ENCODE measurements around the gene LRAT. TPM values are rescaled to one million over a fixed set of nuclear protein-coding genes. Genes with fewer than 3 reads are reported as not detected.
"Not testable (repeated sequence)": the region's sequence is repeated elsewhere in the genome, so short reads cannot be mapped to it uniquely, and the experiment has no call there.

The LRAT gene
- total RNA-seq, 1 donor from 2014 or later, result 20.3 TPM

DNA sequence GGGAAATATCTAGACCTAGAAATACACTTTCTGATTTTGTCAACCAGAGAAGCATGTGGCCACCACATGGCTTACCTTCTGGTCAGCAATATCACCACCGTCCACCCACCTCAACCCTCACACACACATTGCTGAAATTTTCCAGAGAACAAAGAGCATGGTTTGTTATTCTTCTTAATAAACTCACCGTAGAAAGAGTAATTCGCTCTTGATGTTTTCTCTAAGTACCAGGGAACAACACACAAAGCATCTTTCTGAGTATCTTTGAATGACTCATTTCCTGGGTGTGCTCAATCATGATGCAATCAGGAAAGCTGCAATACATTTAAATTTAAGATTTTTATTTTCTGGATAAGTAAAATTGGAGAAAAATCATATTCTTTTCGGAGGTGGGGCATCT is 24.7 kb upstream of the LRAT start:
- H3K4me1 Mint-ChIP-seq, result peaks cover 13% of the 10 kb centered on the region
- H3K27me3 Mint-ChIP-seq (ENCODE audit: low read depth), result peaks cover 12% of the 10 kb centered on the region
- TF ChIP-seq, protein P1, sequence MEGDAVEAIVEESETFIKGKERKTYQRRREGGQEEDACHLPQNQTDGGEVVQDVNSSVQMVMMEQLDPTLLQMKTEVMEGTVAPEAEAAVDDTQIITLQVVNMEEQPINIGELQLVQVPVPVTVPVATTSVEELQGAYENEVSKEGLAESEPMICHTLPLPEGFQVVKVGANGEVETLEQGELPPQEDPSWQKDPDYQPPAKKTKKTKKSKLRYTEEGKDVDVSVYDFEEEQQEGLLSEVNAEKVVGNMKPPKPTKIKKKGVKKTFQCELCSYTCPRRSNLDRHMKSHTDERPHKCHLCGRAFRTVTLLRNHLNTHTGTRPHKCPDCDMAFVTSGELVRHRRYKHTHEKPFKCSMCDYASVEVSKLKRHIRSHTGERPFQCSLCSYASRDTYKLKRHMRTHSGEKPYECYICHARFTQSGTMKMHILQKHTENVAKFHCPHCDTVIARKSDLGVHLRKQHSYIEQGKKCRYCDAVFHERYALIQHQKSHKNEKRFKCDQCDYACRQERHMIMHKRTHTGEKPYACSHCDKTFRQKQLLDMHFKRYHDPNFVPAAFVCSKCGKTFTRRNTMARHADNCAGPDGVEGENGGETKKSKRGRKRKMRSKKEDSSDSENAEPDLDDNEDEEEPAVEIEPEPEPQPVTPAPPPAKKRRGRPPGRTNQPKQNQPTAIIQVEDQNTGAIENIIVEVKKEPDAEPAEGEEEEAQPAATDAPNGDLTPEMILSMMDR (IDR thresholded peaks at IDR 0.05; ENCODE audit: unreplicated experiment), result no peak
- no peaks in the 10 kb centered on the region for H3K9me3 Mint-ChIP-seq
- DNase-seq (ENCODE audit: low spot score in 2 of 2, unreplicated experiment in 2 of 2), result no peak
- no peaks in the 10 kb centered on the region for H3K36me3 Mint-ChIP-seq
- no peak overlapping the region for H3K4me3 Mint-ChIP-seq
- H3K27ac Mint-ChIP-seq, result no peak overlapping the region

DNA sequence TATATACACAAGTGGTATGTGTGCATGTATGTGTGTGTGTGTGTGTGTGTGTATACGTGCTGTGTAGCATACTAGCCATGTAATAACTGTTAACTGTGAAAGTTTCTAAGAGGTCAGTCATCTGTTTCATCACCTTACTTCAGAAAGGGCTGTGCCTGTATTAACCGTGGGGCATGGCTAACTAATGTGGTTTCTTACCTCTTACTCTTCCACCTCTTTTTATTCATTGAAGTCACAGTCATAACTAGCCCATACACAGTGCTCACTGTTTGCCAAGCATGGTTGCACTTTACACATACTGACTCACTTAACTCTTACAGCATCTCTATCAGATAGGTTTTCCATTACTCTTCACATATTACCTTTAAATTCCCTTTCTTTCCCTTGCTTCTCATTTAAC is 23.7 kb upstream of the LRAT start:
- Mint-ChIP-seq H3K27me3 (ENCODE audit: low read depth) (peaks cover 18% of the 10 kb centered on the region), H3K4me3 (no peak overlapping the region), H3K9me3 (no peaks in the 10 kb centered on the region), H3K27ac (no peak overlapping the region), H3K4me1 (peaks cover 6% of the 10 kb centered on the region), H3K36me3 (no peaks in the 10 kb centered on the region)
- TF ChIP-seq, protein P1 (IDR thresholded peaks at IDR 0.05; ENCODE audit: unreplicated experiment), result no peak
- no peak for DNase-seq (ENCODE audit: low spot score in 2 of 2, unreplicated experiment in 2 of 2)

DNA sequence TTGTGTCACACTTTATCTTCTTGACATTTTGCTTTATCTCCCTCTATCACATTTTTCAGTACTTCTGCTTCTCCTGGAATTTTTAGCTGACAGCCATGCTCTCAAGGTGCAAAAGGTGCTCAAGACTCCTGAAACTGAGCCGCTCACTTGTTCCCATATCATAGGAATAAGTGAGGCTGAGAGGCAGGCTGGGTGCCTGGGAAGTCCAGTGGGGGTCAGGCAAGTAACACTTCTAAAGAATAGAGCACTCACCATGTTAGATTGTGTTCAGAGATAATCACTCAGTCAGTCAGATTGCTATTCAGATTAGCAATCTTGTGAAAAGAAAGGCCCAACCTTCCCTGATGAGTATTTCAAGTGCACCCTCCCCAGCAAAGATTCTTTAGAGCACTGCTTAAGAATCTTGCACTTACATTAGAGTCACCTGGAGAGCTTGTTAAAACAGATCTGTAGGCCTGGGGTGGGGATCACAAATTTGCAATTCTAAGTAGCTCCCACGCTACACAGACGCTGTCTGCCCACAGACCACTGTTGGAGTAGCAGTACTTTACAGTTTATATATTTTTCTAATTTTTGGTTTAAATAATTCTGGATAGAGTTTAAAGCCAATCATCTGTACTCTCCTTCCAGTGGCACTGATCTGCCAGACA is 23.1 kb upstream of the LRAT start:
- H3K27ac Mint-ChIP-seq, result no peak overlapping the region
- H3K36me3 Mint-ChIP-seq, result no peaks in the 10 kb centered on the region
- peaks cover 17% of the 10 kb centered on the region for H3K27me3 Mint-ChIP-seq (ENCODE audit: low read depth)
- H3K4me3 Mint-ChIP-seq, result no peak overlapping the region
- no peak for DNase-seq (ENCODE audit: low spot score in 2 of 2, unreplicated experiment in 2 of 2)
- peaks cover 3% of the 10 kb centered on the region for H3K4me1 Mint-ChIP-seq
- no peaks in the 10 kb centered on the region for H3K9me3 Mint-ChIP-seq
- TF ChIP-seq, protein P1 (IDR thresholded peaks at IDR 0.05; ENCODE audit: unreplicated experiment), result no peak

GRCh38 chr4:154722262-154722661 is 21.5 kb upstream of the LRAT start:
- no peak for DNase-seq (ENCODE audit: low spot score in 2 of 2, unreplicated experiment in 2 of 2)
- Mint-ChIP-seq H3K27me3 (ENCODE audit: low read depth) (peaks cover 9% of the 10 kb centered on the region), H3K27ac (no peak overlapping the region), H3K9me3 (no peaks in the 10 kb centered on the region), H3K4me1 (no peaks in the 10 kb centered on the region), H3K36me3 (no peaks in the 10 kb centered on the region), H3K4me3 (no peak overlapping the region)
- TF ChIP-seq, protein P1 (IDR thresholded peaks at IDR 0.05; ENCODE audit: unreplicated experiment), result no peak

DNA sequence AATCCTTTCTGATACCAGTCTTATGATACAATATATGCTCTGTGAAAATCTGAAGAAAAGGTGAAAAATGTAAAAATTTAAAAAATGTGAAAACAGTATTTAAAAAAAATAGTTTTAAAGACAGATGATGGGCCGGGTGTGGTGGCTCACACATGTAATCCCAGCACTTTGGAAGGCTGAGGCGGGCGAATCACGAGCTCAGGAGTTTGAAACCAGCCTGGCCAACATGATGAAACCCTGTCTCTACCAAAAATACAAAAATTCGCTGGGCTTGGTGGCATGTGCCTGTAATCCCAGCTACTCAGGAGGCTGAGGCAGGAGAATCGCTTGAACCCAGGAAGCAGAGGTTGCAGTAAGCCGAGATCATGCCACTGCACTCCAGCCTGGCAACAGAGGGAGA is 20.2 kb upstream of the LRAT start:
- not testable (repeated sequence) for H3K9me3 Mint-ChIP-seq; H3K27me3 Mint-ChIP-seq (ENCODE audit: low read depth); H3K27ac Mint-ChIP-seq; H3K4me1 Mint-ChIP-seq; DNase-seq (ENCODE audit: low spot score in 2 of 2, unreplicated experiment in 2 of 2); H3K36me3 Mint-ChIP-seq; H3K4me3 Mint-ChIP-seq

- no peak overlapping the region for H3K4me3 Mint-ChIP-seq
- no peak for DNase-seq (ENCODE audit: low spot score in 2 of 2, unreplicated experiment in 2 of 2)
- peaks cover 11% of the 10 kb centered on the region for H3K27me3 Mint-ChIP-seq (ENCODE audit: low read depth)
- no peaks in the 10 kb centered on the region for H3K36me3 Mint-ChIP-seq
- no peaks in the 10 kb centered on the region for H3K9me3 Mint-ChIP-seq
- TF ChIP-seq, protein P1 (IDR thresholded peaks at IDR 0.05; ENCODE audit: unreplicated experiment), result no peak
- H3K4me1 Mint-ChIP-seq, result peaks cover 3% of the 10 kb centered on the region
- H3K27ac Mint-ChIP-seq, result no peak overlapping the region
Measured at GRCh38 chr4:154727540-154727939, 16.3 kb upstream of the LRAT start.
